Measurements from ENCODE around the gene AGR2.

The AGR2 gene

DNA sequence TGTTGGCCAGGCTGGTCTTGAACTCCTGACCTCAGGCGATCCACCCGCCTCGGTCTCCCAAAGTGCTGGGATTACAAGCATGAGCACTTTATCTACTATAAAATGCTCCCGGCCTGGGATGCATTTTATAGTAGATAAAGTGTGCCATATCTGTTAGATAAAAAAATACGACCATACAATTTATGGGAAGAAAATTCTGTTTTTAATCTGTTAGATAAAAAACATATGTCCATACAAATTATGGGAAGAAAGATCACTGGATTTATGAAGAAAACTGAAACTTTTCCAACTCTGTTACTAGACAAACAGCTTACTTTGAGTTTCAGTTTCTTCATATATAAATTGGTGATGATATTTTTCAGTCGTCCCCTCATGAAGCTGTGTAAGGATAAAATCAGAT lies 46.8 kb downstream of the AGR2 start:
- WGBS, 2 experiments (ENCODE audit: insufficient coverage in 2 of 2), result 100% methylated on average over 1 of the region's 6 CpGs; no CpG with 5 or more reads in 1 of the 2 experiments

DNA sequence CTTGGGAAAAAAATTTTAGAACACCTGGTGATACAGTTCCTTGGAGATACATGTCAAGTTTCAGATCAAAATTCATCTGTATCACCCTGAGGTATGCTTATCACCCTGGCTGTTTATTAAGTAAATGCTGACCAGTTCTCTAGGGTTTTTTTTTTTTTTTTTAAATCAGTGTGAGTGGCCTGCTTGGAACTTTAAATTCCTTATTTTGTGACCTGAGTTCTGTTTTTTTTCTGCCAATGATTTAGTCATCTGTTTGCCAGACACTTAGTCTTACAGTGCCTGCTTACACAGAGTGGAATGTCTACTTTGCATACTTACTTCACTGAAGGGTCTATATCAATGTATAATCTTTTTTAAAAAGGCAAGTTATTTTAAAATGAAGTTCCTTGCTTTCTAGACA lies 49.4 kb downstream of the AGR2 start:
- H3K27ac ChIP-seq (ENCODE audit: low read depth, low read length, severe bottlenecking), result no peak overlapping the region
- H3K4me1 ChIP-seq (ENCODE audit: control insufficient read depth, insufficient read depth, low read length, poor library complexity, severe bottlenecking), result peaks cover 6% of the 10 kb centered on the region
- H3K4me3 ChIP-seq (ENCODE audit: extremely low read depth, insufficient read depth, low read length, poor library complexity, severe bottlenecking), result peak overlapping the region; percentile 70
- H3K36me3 ChIP-seq (ENCODE audit: control insufficient read depth, insufficient read depth, low read length), result peaks cover 5% of the 10 kb centered on the region
- H3K9me3 ChIP-seq (ENCODE audit: control insufficient read depth, low read length), result no peaks in the 10 kb centered on the region

More for the DNA sequence above, 46.8 kb downstream of the AGR2 start:
- Histone ChIP-seq H3K4me1 (ENCODE audit: control insufficient read depth, insufficient read depth, low read length, poor library complexity, severe bottlenecking) (peaks cover 10% of the 10 kb centered on the region), H3K36me3 (ENCODE audit: control insufficient read depth, insufficient read depth, low read length) (peaks cover 15% of the 10 kb centered on the region), H3K4me3 (ENCODE audit: extremely low read depth, insufficient read depth, low read length, poor library complexity, severe bottlenecking) (no peak overlapping the region), H3K9me3 (ENCODE audit: control insufficient read depth, low read length) (no peaks in the 10 kb centered on the region), H3K27ac (ENCODE audit: low read depth, low read length, severe bottlenecking) (no peak overlapping the region)

DNA sequence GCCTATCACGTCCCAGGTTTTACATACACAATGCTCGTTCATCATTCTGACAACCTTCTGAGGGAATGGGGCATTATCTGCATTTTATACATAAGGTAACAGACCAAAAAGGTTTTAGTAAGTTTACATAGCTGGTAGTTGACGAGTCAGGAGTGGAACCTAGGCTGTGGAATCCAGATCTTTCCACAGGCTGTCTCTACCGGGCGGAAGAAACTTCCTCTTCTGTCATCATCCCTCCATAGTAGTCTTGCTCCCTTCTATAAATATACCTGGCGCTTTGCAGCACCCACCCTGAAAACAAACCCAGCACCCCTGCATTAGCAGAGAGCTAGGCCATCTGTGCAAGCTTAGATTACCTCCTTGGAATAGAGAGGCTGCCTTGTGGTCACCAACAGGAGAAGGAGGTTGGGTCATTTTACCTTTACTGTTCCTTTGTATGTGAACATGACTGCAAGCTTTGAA lies 49.9 kb downstream of the AGR2 start:
- WGBS, 2 experiments (ENCODE audit: insufficient coverage in 2 of 2), result 55 to 70% methylated on average over 2 of the region's 6 CpGs
- Histone ChIP-seq H3K4me3 (ENCODE audit: extremely low read depth, insufficient read depth, low read length, poor library complexity, severe bottlenecking) (peak overlapping the region; percentile 70), H3K9me3 (ENCODE audit: control insufficient read depth, low read length) (no peaks in the 10 kb centered on the region), H3K27ac (ENCODE audit: low read depth, low read length, severe bottlenecking) (no peak overlapping the region), H3K4me1 (ENCODE audit: control insufficient read depth, insufficient read depth, low read length, poor library complexity, severe bottlenecking) (peaks cover 6% of the 10 kb centered on the region), H3K36me3 (ENCODE audit: control insufficient read depth, insufficient read depth, low read length) (peaks cover 5% of the 10 kb centered on the region)

DNA sequence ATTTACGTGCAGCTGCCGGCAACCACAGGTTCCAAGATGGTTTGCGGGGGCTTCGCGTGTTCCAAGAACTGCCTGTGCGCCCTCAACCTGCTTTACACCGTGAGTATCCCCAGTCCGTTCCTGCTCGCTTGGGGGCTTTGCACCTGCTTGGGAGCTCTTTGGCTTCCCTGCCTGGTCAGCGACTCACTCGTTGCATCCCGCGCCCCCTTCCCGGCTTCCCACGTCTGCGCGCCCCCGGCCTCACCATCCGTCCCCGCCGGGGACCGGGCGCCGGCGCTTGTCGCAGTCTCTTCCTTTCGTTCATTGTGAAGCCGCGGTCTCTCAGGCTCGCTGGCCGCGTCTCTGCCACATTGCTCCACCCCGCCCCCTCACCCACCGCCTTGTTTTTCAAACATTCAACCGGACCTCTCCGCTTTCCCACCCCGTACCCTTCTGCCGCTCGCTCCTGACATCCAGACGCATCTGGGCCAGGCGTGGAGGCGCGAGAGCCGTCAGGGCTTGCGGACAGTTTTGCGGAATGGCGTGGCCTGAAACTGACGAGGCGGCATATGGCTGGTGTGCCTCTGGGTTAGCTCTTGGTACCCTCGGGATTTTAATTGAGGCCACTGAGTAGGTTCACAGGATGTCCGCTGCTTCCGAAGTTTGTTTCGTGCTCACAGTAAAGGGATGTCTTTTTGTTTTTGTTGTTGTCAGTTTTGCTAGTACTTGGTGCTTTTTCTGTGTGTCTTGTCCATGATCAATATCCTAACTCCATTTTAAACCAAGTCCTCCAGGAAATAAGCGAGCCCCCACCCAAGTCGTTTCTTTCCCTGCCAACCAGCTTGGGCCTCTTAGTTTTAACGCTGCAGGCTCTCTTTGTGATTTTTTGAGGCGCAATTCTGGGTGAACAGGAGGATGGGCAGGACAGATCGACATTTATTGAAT lies 50.6 kb downstream of the AGR2 start:
- H3K27ac ChIP-seq (ENCODE audit: low read depth, low read length, severe bottlenecking), result peak overlapping the region; percentile 77
- peaks cover 6% of the 10 kb centered on the region for H3K4me1 ChIP-seq (ENCODE audit: control insufficient read depth, insufficient read depth, low read length, poor library complexity, severe bottlenecking)
- 0 to 2% methylated on average over 44 to 53 of the region's 58 CpGs for WGBS, 2 experiments (ENCODE audit: insufficient coverage in 2 of 2)

DNA sequence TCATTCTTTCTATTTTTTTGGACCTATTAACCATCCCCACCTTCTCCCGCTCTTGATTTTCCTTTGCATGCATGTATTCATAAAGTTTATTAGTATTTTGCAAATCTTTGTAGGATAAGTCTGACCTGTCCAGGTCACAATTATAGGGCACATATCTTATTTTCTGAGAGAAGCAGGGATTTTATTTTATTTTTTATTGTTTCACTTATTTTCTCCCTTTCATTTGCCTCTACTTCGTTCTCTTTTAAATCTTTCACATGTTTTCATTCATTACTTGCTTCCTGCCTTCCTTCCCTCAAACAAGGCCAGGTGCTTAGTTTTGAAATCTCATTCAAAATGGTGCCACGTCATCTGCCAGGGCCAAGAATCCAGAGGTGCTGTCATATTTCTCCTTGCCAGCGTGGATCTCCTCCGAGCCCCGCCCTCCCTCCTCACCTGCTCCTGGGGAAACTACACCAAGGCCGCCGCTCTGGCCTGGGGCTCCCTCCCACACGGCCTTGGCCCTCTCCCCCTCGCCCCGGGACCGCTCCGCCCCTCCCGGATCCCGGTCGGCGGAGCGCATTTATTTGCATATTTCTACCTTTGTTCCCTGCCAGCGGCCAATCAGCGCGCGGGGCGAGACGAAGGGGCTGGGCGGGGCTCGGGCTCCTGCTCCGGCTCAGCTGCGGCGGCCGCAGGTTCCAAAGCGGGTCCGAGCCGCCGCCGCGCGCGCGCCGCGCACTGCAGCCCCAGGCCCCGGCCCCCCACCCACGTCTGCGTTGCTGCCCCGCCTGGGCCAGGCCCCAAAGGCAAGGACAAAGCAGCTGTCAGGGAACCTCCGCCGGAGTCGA lies 51.5 kb downstream of the AGR2 start, which contains the start of gene TSPAN13:
Gene TSPAN13 (plus strand): TSS at position 654 of the 830 bp plus-strand sequence. CDS start 213 bp downstream, outside the sequence.
- Histone ChIP-seq H3K9me3 (ENCODE audit: control insufficient read depth, low read length) (no peaks in the 10 kb centered on the region), H3K4me1 (ENCODE audit: control insufficient read depth, insufficient read depth, low read length, poor library complexity, severe bottlenecking) (peaks cover 6% of the 10 kb centered on the region), H3K4me3 (ENCODE audit: extremely low read depth, insufficient read depth, low read length, poor library complexity, severe bottlenecking) (peak within 1 kb of the TSS; percentile 70), H3K27ac (ENCODE audit: low read depth, low read length, severe bottlenecking) (peak within 1 kb of the TSS; percentile 77), H3K36me3 (ENCODE audit: control insufficient read depth, insufficient read depth, low read length) (no peaks in the 10 kb centered on the region)
- 0 to 1% methylated on average over 24 to 35 of the region's 48 CpGs for whole genome bisulfite sequencing, 2 experiments (ENCODE audit: insufficient coverage in 2 of 2)

More for the DNA sequence above, 50.6 kb downstream of the AGR2 start:
- Histone ChIP-seq H3K36me3 (ENCODE audit: control insufficient read depth, insufficient read depth, low read length) (peaks cover 5% of the 10 kb centered on the region), H3K4me3 (ENCODE audit: extremely low read depth, insufficient read depth, low read length, poor library complexity, severe bottlenecking) (peak overlapping the region; percentile 70), H3K9me3 (ENCODE audit: control insufficient read depth, low read length) (no peaks in the 10 kb centered on the region)

DNA sequence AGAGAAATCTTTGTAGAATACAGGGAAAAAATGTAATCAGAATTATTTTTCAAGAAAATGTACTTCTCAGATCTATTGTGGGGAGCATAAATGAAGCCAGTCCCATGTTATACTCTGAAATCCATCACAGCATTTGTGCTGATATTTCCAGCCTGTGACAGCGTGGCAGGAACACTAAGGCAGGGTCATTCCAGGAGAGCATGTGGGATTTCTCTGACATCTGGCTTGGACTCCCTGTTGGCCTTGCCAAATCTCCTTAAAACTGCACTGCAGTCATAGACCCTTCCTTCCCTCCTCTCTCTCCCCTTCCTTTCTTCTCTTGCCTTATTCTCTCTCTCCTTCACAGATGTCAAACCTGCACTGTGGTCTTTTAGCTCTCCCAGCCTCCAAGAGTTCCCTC lies 57.7 kb downstream of the AGR2 start:
- 91 to 100% methylated on average over 1 of the region's 1 CpG for WGBS, 2 experiments (ENCODE audit: insufficient coverage in 2 of 2)
- no peak overlapping the region for H3K27ac ChIP-seq (ENCODE audit: low read depth, low read length, severe bottlenecking)
- no peaks in the 10 kb centered on the region for H3K36me3 ChIP-seq (ENCODE audit: control insufficient read depth, insufficient read depth, low read length)
- H3K9me3 ChIP-seq (ENCODE audit: control insufficient read depth, low read length), result no peaks in the 10 kb centered on the region
- no peak overlapping the region for H3K4me3 ChIP-seq (ENCODE audit: extremely low read depth, insufficient read depth, low read length, poor library complexity, severe bottlenecking)
- H3K4me1 ChIP-seq (ENCODE audit: control insufficient read depth, insufficient read depth, low read length, poor library complexity, severe bottlenecking), result peaks cover 12% of the 10 kb centered on the region

DNA sequence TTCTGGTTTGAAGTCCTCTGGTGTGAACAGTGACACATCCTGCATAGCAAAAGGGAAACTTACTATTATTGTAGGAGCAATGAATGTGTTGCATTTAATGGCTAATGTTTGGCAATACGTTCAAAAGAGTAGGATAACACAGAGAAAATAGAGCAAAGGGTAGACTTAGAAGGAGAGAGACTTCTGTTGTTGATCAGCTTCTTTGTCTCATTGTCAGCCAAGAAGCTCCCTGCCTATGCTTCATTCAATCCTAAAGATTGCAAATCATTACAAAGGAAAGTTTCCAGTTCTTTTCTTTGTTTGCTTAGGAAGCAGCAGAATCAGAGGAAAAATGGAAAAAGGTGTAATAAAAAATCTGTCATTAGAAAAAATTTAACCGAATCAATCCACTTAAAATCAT lies 59.2 kb downstream of the AGR2 start:
- H3K27ac ChIP-seq (ENCODE audit: low read depth, low read length, severe bottlenecking), result no peak overlapping the region
- no peak overlapping the region for H3K4me3 ChIP-seq (ENCODE audit: extremely low read depth, insufficient read depth, low read length, poor library complexity, severe bottlenecking)
- no peaks in the 10 kb centered on the region for H3K9me3 ChIP-seq (ENCODE audit: control insufficient read depth, low read length)
- peaks cover 19% of the 10 kb centered on the region for H3K4me1 ChIP-seq (ENCODE audit: control insufficient read depth, insufficient read depth, low read length, poor library complexity, severe bottlenecking)
- H3K36me3 ChIP-seq (ENCODE audit: control insufficient read depth, insufficient read depth, low read length), result no peaks in the 10 kb centered on the region
- WGBS, 2 experiments (ENCODE audit: insufficient coverage in 2 of 2), result 40% methylated on average over 1 of the region's 2 CpGs; no CpG with 5 or more reads in 1 of the 2 experiments

DNA sequence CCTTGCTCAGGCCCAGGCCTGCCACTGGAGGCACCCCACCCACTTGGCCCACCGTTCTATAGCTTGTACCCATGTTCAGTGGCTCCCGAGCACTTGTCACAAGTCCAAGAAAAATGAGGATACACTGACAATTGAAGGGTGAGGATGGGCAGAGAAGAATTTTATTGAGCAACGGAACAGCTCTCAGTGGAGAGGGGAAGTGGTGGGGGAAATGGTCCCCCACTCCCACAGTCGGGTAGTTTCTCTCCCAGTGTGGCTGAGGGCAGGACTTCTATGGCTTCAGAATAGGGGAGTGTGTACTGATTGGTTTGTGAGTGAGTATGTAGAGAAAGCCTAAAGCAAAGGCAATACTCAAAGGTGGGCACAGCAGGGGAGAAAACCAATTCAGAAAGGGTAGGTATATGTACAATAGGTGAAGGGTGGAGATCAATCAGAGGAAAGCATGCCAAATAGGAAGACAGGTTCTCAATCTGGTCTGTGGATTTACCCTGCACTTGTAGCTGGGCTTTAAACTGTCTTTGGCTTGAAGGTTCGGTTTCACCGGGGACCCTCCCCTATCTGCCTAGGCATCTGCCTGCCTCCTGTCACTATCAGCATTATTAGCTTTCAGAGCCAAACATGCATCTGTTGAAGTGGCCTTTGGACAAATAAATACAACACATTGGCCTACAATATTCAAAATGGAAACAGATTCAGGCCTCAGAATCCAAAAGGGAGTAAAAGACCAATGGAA lies 60.1 kb downstream of the AGR2 start:
- no peak overlapping the region for H3K4me3 ChIP-seq (ENCODE audit: extremely low read depth, insufficient read depth, low read length, poor library complexity, severe bottlenecking)

DNA sequence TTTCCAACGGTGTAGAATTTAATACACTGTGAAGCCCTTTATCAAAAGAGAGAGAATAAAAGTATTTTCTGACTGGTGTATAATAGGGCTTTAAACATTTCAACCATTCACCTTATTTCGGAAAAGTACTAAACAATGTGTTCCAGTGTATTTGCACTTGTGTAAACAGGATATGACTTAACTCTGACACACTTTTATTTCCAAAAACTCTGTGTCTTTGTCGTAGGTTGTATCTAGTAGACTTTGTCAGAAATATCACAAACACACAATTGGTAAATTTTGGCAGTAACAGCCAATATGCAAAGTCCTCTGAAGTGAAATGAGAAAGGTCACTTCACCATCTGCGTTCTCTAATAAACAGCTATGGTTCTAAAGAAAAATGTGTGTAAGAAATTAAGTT lies 61.6 kb downstream of the AGR2 start:
- H3K9me3 ChIP-seq (ENCODE audit: control insufficient read depth, low read length), result no peaks in the 10 kb centered on the region
- H3K4me3 ChIP-seq (ENCODE audit: extremely low read depth, insufficient read depth, low read length, poor library complexity, severe bottlenecking), result no peak overlapping the region
- H3K27ac ChIP-seq (ENCODE audit: low read depth, low read length, severe bottlenecking), result peak overlapping the region; percentile 51
- no peaks in the 10 kb centered on the region for H3K36me3 ChIP-seq (ENCODE audit: control insufficient read depth, insufficient read depth, low read length)
- peaks cover 23% of the 10 kb centered on the region for H3K4me1 ChIP-seq (ENCODE audit: control insufficient read depth, insufficient read depth, low read length, poor library complexity, severe bottlenecking)
- no CpG with 5 or more reads among the region's 4 CpGs for WGBS, 2 experiments (ENCODE audit: insufficient coverage in 2 of 2)

More for the DNA sequence above, 60.1 kb downstream of the AGR2 start:
- Histone ChIP-seq H3K27ac (ENCODE audit: low read depth, low read length, severe bottlenecking) (no peak overlapping the region), H3K36me3 (ENCODE audit: control insufficient read depth, insufficient read depth, low read length) (no peaks in the 10 kb centered on the region), H3K4me1 (ENCODE audit: control insufficient read depth, insufficient read depth, low read length, poor library complexity, severe bottlenecking) (peaks cover 23% of the 10 kb centered on the region), H3K9me3 (ENCODE audit: control insufficient read depth, low read length) (no peaks in the 10 kb centered on the region)
- WGBS, 2 experiments (ENCODE audit: insufficient coverage in 2 of 2), result 85 to 90% methylated on average over 4 to 6 of the region's 6 CpGs

DNA sequence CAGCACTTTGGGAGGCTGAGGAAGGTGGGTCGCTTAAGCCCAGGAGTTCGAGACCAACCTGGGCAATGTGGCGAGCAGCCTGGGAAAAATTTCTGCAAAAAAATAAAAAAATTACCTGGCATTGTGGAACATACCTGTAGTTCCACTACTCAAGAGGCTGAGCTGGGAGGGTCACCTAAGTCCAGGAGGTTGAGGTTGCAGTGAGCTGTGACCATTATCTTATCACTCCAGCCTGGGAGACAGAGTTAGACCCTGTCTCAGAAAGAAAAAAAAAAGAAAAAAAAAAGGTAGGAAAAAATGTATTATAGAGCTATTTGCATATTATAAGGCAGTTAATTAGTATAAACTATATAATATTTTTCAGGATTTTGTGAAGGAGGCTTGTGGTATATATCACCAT lies 62.3 kb downstream of the AGR2 start:
- no peaks in the 10 kb centered on the region for H3K9me3 ChIP-seq (ENCODE audit: control insufficient read depth, low read length)
- peaks cover 23% of the 10 kb centered on the region for H3K4me1 ChIP-seq (ENCODE audit: control insufficient read depth, insufficient read depth, low read length, poor library complexity, severe bottlenecking)
- H3K4me3 ChIP-seq (ENCODE audit: extremely low read depth, insufficient read depth, low read length, poor library complexity, severe bottlenecking), result no peak overlapping the region
- no peaks in the 10 kb centered on the region for H3K36me3 ChIP-seq (ENCODE audit: control insufficient read depth, insufficient read depth, low read length)
- whole genome bisulfite sequencing, 2 experiments (ENCODE audit: insufficient coverage in 2 of 2), result 63 to 67% methylated on average over 1 to 3 of the region's 3 CpGs
- H3K27ac ChIP-seq (ENCODE audit: low read depth, low read length, severe bottlenecking), result no peak overlapping the region
